BJ (cell line): Measurements from ENCODE around the gene CPD. TPM values are rescaled to one million over a fixed set of nuclear protein-coding genes. Genes with fewer than 3 reads are reported as not detected.

Experiments
- CTCF ChIA-PET: fragments of 350-600 bp; formaldehyde crosslinking; extraction: SDS; loops from one replicate; lab custom pipeline; 2021; ENCODE audit warnings: antibody characterized with exemption, inconsistent platforms; lab: Yijun Ruan, JAX
- POLR2A ChIA-PET: fragments of 300-600 bp; sonication (Branson Sonifier 250); formaldehyde crosslinking; extraction: SDS; loops from one replicate; lab custom pipeline; 2021; ENCODE audit warnings: antibody characterized with exemption; lab: Charles Lee
- DNase-seq: peaks from one replicate; pipeline ENCODE4 v3.0.0-alpha.2; 2011; ENCODE audit warnings: low read depth
- H3K27me3 ChIP-seq: 2 replicates; pipeline ENCODE4 v1.6.0; 2011; ENCODE audit warnings: low read length; ENCODE audit not compliant: control insufficient read depth, insufficient read depth
- H3K36me3 ChIP-seq: 2 replicates; pipeline ENCODE4 v1.5.1; 2011; ENCODE audit warnings: low read length; ENCODE audit not compliant: control insufficient read depth, insufficient read depth
- H3K4me3 ChIP-seq: 2 replicates; pipeline ENCODE4 v1.5.1; 2011; ENCODE audit warnings: low read depth, mild to moderate bottlenecking, control low read depth, low read length
- polyA plus RNA-seq: library from polyadenylated mRNA; depleted of rRNA; stranded (reverse); fragments of >200 nt; gene quantifications from 2 replicates; pipeline ENCODE4 v1.2.3, GENCODE V29; 2011; rRNA removed
- small RNA-seq: library from RNA; depleted of rRNA; stranded (forward); fragments of <200 nt; gene quantifications from one replicate; pipeline ENCODE3, GENCODE V24; 2012; ENCODE audit warnings: low replicate concordance, low read depth; ENCODE audit not compliant: insufficient read length
- TF ChIP-seq, protein P1 (sequence below): IDR thresholded peaks from 2 replicates; pipeline ENCODE4 v1.5.1; 2011; ENCODE audit warnings: low read depth, mild to moderate bottlenecking, control low read depth, inconsistent platforms, low read length, moderate library complexity; ENCODE audit not compliant: insufficient read depth

The CPD gene
- polyA plus RNA-seq, 1 experiment: 65.4 TPM

DNA sequence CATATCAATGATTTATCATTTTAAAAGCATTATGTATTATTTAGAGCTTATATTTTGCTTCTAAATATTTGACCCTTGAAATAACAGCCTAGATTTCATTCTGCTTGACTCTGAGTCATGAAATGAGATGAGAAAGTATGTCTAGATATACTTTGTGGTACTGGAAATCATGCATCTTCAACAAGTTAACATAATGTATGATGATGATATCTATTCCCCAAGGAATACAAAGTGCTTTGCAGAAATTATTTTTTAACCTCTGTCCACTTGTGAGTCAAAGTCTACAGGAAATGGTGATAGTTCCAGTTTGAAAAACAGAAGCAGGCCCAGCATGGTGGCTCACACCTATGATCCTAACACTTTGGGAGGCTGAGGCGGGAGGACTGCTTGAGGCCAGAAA is 134.6 kb downstream of the CPD start:
- POLR2A ChIA-PET: no interaction called here
- DNase-seq: no peak
- TF ChIP-seq, protein P1, sequence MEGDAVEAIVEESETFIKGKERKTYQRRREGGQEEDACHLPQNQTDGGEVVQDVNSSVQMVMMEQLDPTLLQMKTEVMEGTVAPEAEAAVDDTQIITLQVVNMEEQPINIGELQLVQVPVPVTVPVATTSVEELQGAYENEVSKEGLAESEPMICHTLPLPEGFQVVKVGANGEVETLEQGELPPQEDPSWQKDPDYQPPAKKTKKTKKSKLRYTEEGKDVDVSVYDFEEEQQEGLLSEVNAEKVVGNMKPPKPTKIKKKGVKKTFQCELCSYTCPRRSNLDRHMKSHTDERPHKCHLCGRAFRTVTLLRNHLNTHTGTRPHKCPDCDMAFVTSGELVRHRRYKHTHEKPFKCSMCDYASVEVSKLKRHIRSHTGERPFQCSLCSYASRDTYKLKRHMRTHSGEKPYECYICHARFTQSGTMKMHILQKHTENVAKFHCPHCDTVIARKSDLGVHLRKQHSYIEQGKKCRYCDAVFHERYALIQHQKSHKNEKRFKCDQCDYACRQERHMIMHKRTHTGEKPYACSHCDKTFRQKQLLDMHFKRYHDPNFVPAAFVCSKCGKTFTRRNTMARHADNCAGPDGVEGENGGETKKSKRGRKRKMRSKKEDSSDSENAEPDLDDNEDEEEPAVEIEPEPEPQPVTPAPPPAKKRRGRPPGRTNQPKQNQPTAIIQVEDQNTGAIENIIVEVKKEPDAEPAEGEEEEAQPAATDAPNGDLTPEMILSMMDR: no peak
- CTCF ChIA-PET: no interaction called here
- H3K4me3 ChIP-seq: no peak overlapping the region
- H3K36me3 ChIP-seq: peaks cover 5% of the 10 kb centered on the region; the same call in 1 of the 2 replicates
- H3K27me3 ChIP-seq: no peaks in the 10 kb centered on the region

DNA sequence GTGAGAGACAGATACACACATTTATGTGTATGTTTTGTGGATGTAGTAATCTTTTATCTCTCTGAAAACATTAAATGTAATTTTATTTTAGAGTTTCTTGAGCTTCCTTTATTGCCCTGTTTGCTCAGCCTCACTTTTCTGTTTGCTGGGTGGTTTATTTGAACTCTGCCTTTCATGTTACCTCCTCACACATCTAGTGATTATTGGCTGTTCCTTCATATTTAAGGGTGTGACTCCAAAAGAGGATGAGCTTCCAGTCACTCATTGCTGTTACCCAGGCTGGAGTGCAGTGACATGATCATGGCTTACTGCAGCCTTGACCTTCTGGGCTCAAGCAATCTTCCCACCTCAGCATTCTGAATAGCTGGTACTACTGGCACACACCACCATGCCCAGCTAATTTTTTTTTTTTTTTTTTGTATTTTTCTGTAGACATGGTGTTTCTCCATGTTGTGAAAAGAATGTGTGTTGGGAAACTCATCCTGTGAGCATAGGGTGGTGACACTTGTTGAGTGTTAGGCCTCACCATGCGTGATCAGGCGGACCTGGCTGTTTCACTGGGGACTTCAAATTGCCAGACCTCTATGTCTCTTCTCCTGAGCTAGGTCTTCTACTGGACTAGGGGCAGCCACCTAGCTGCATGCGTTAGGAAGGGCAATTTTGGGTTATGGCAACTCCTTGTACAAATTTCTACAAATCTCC is 136.3 kb downstream of the CPD start:
- POLR2A ChIA-PET: interaction anchor here (0.6 kb wide), 2 partner anchors 12 to 25 kb away, joined by 4 to 9 read pairs; no protein-coding TSS in a partner anchor
- Histone ChIP-seq H3K27me3 (no peaks in the 10 kb centered on the region), H3K36me3 (peaks cover 5% of the 10 kb centered on the region; the same call in 1 of the 2 replicates), H3K4me3 (no peak overlapping the region)
- no peak for DNase-seq
- TF ChIP-seq, protein P1: no peak
- CTCF ChIA-PET: interaction anchor here (1.4 kb wide), 1 partner anchor 11 kb away, joined by 3 read pairs; no protein-coding TSS in a partner anchor

DNA sequence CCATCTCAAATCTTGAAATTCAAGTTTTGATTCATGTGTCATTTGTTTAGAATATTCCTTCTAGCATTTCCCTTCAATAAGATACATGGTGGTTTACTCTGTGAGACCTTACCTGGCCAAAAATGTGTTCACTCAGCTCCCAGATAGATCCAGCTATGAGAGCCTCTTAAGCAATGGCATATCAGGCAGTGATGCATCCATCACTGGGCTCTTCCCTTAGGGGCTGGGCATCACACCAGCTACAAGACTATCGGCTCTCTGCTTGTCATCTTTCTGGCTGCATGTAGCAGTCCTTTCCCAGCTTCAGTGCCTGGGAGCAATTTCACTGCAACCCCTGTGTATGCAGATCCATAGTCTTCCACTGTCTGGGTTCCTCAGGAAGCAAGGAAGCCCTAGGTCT is 139.1 kb downstream of the CPD start:
- DNase-seq: no peak
- ChIA-PET POLR2A (no interaction called here), CTCF (no interaction called here)
- Histone ChIP-seq H3K36me3 (peaks cover 7% of the 10 kb centered on the region; the same call in 1 of the 2 replicates), H3K27me3 (no peaks in the 10 kb centered on the region), H3K4me3 (no peak overlapping the region)
- TF ChIP-seq, protein P1: no peak

DNA sequence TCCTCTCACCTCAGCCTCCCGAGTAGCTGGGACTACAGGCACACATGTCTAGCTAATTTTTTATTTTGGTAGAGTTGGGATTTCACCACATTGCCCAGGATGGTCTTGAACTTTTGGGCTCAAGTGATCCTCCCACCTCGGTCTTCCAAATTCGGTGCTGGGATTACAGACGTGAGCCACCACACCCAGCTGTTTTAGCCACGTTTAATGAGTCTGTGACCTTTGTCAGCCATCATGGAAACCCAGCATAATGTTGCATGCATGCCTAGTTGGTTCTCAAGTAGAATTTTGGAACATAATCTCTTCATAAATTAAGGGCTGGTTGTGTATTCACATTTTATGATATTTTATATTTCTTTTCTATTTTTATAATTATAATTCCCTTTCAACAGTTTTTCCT is 140.4 kb downstream of the CPD start:
- TF ChIP-seq, protein P1: no peak
- CTCF ChIA-PET: interaction anchor here (0.6 to 1.3 kb wide), 3 partner anchors 8 to 23 kb away, joined by 3 to 4 read pairs (median 3); no protein-coding TSS in a partner anchor
- Histone ChIP-seq H3K27me3 (no peaks in the 10 kb centered on the region), H3K36me3 (peaks cover 6% of the 10 kb centered on the region; the same call in 1 of the 2 replicates), H3K4me3 (no peak overlapping the region)
- DNase-seq: no peak
- POLR2A ChIA-PET: interaction anchor here (0.6 kb wide), 1 partner anchor 38 kb away, joined by 7 read pairs; no protein-coding TSS in a partner anchor

Small RNA genes within 50 kb of the gene (small RNA-seq; reads per million reads assigned to genes)
- gene RF00019 (not detected), gene RNU6-990P (not detected)

Other genes with a start within 250 kb of the CPD start
- not detected in 2 replicates for gene SLC6A4, start 143.2 kb upstream of the CPD start, polyA plus RNA-seq
- 10.7 and 13.9 TPM in 2 replicates for gene BLMH, start 87.0 kb upstream of the CPD start, polyA plus RNA-seq
- gene TMIGD1, start 44.9 kb upstream of the CPD start, polyA plus RNA-seq: not detected in 2 replicates
- gene GOSR1, start 98.5 kb downstream of the CPD start, polyA plus RNA-seq: 12.5 and 21.4 TPM in 2 replicates